Measurements from ENCODE around the gene TMEM86A. TPM values are rescaled to one million over a fixed set of nuclear protein-coding genes. Genes with fewer than 3 reads are reported as not detected.

TMEM86A gene
- total and polyA plus RNA-seq, 2 donors (not counting 1 experiment from before 2014, with no cell fraction given) = 0.16 to 0.83 TPM

DNA sequence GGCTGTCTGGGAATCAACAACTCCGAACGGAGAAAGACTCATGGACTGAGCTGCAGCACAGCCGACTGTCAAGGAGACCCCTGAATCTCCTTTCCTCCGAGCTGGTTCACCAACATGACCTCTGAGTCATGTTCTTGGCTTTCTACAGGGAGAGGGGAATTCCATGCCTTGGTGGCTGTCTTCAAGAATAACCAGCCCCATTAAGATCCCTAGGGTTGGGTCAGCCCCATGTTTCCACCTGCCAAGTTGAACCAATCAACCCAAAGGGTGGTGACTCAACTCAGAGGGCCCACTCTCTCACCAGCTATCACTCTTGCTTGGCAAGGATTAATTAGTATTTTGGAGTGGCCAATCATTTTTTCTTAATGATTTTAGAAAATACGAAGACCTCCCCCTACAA lies 55.7 kb downstream of the TMEM86A start:
- Histone ChIP-seq H4K20me1 (ENCODE audit: control insufficient read depth, extremely low read depth, insufficient read depth, low read length) (no peaks in the 10 kb centered on the region), H3K4me3 (replicated peaks in 1 of 4; ENCODE audit: control extremely low read depth in 1 of 4, insufficient read depth in 1 of 4, low read depth in 3 of 4, low read length in 4 of 4) (no peak overlapping the region), H3K9ac (ENCODE audit: insufficient read depth, low read length) (no peak overlapping the region), H3K9me3 (ENCODE audit: control insufficient read depth, insufficient read depth, low read depth, low read length) (no peaks in the 10 kb centered on the region), H3K36me3 (ENCODE audit: control insufficient read depth, insufficient read depth, low read length) (no peaks in the 10 kb centered on the region), H3K4me1 (ENCODE audit: control insufficient read depth, extremely low read depth, insufficient read depth, low read length) (peaks cover 5% of the 10 kb centered on the region), H3K27me3 (ENCODE audit: control insufficient read depth, insufficient read depth, low read length) (no peaks in the 10 kb centered on the region), H3K79me2 (ENCODE audit: control insufficient read depth, insufficient read depth, low read length) (no peaks in the 10 kb centered on the region), H3K4me2 (ENCODE audit: extremely low read depth, insufficient read depth, low read length) (no peak overlapping the region), H3K27ac (ENCODE audit: insufficient read depth, low read length) (no peak overlapping the region), H2AFZ (ENCODE audit: low read length) (no peak overlapping the region)
- DNase-seq (ENCODE audit: low read depth in 2 of 2) = peak in 1 of 2 donors; percentile 59
- no peak for TF ChIP-seq EZH2 (IDR thresholded peaks at IDR 0.05; ENCODE audit: low read length, missing control alignments)
- TF ChIP-seq, protein P1, sequence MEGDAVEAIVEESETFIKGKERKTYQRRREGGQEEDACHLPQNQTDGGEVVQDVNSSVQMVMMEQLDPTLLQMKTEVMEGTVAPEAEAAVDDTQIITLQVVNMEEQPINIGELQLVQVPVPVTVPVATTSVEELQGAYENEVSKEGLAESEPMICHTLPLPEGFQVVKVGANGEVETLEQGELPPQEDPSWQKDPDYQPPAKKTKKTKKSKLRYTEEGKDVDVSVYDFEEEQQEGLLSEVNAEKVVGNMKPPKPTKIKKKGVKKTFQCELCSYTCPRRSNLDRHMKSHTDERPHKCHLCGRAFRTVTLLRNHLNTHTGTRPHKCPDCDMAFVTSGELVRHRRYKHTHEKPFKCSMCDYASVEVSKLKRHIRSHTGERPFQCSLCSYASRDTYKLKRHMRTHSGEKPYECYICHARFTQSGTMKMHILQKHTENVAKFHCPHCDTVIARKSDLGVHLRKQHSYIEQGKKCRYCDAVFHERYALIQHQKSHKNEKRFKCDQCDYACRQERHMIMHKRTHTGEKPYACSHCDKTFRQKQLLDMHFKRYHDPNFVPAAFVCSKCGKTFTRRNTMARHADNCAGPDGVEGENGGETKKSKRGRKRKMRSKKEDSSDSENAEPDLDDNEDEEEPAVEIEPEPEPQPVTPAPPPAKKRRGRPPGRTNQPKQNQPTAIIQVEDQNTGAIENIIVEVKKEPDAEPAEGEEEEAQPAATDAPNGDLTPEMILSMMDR (conservative IDR thresholded peaks at IDR 0.05 in 1 of 2, IDR thresholded peaks at IDR 0.05 in 1 of 2; ENCODE audit: low read depth in 1 of 2, low read length in 2 of 2) = no peak

Other genes with a start within 250 kb of the TMEM86A start
- gene LDHAL6A, start 242.9 kb upstream of the TMEM86A start, total RNA-seq = not detected in 2 replicates
- not detected in 2 replicates for gene LDHAL6A, start 242.9 kb upstream of the TMEM86A start, polyA plus RNA-seq
- gene TSG101, start 171.8 kb upstream of the TMEM86A start, total RNA-seq = 55.2 and 78.4 TPM in 2 replicates
- 132 and 146 TPM in 2 replicates for gene TSG101, start 171.8 kb upstream of the TMEM86A start, polyA plus RNA-seq
- 22.1 and 25.9 TPM in 2 replicates for gene UEVLD, start 110.0 kb upstream of the TMEM86A start, total RNA-seq
- 25.4 and 29.0 TPM in 2 replicates for gene UEVLD, start 110.0 kb upstream of the TMEM86A start, polyA plus RNA-seq
- 0.50 and 0.51 TPM in 2 replicates for gene MISFA, start 99.0 kb upstream of the TMEM86A start, total RNA-seq
- 1.4 and 1.7 TPM in 2 replicates for gene MISFA, start 99.0 kb upstream of the TMEM86A start, polyA plus RNA-seq
- gene SPTY2D1, start 64.4 kb upstream of the TMEM86A start, total RNA-seq = 11.3 and 14.0 TPM in 2 replicates
- 18.7 and 23.8 TPM in 2 replicates for gene SPTY2D1, start 64.4 kb upstream of the TMEM86A start, polyA plus RNA-seq
- under 0.01 TPM in 2 replicates for gene IGSF22, start 27.4 kb downstream of the TMEM86A start, total RNA-seq
- not detected in 2 replicates for gene IGSF22, start 27.4 kb downstream of the TMEM86A start, polyA plus RNA-seq
- gene PTPN5, start 93.0 kb downstream of the TMEM86A start, total RNA-seq = not detected in 2 replicates
- gene PTPN5, start 93.0 kb downstream of the TMEM86A start, polyA plus RNA-seq = not detected in 2 replicates
- gene MRGPRX1, start 240.6 kb downstream of the TMEM86A start, total RNA-seq = not detected in 2 replicates
- gene MRGPRX1, start 240.6 kb downstream of the TMEM86A start, polyA plus RNA-seq = not detected in 2 replicates

Measured in fibroblast of lung (primary cell).